Left forelimb (tissue), 1 donor: Measurements from ENCODE around the gene TM2D1.

ENCODE experiments used
- DNase-seq: peaks from one replicate; pipeline ENCODE4 v3.0.0-alpha.2; 2018; ENCODE audit warnings: low spot score

Gene TM2D1

GRCh38 chr1:61644303-61644702, 80.6 kb downstream of the TM2D1 start:
- DNase-seq = no peak

- DNase-seq = no peak
Observed at GRCh38 chr1:61642475-61643232, 82.3 kb downstream of the TM2D1 start.

- DNase-seq = peak; percentile 87
Observed at GRCh38 chr1:61641578-61642336, 83.2 kb downstream of the TM2D1 start.

GRCh38 chr1:61640531-61641530, 84.1 kb downstream of the TM2D1 start:
- peak; percentile 73 for DNase-seq

- no peak for DNase-seq
Observed at GRCh38 chr1:61639608-61640336, 85.2 kb downstream of the TM2D1 start.

- no peak for DNase-seq
Observed at GRCh38 chr1:61638911-61639605, 85.9 kb downstream of the TM2D1 start.

- no peak for DNase-seq
Observed at GRCh38 chr1:61638296-61638695, 86.6 kb downstream of the TM2D1 start.

GRCh38 chr1:61637470-61637869, 87.5 kb downstream of the TM2D1 start:
- DNase-seq = no peak

GRCh38 chr1:61636814-61637213, 88.1 kb downstream of the TM2D1 start:
- no peak for DNase-seq

- DNase-seq = no peak
Observed at GRCh38 chr1:61636376-61636775, 88.6 kb downstream of the TM2D1 start.

GRCh38 chr1:61635557-61635956, 89.4 kb downstream of the TM2D1 start:
- no peak for DNase-seq

GRCh38 chr1:61631436-61631835, 93.5 kb downstream of the TM2D1 start:
- DNase-seq = no peak
